HepG2 (cell line): ENCODE results near the gene EPHA2. TPM values are rescaled to one million over a fixed set of nuclear protein-coding genes. Genes with fewer than 3 reads are reported as not detected.

ENCODE experiments used
- AHDC1 ChIP-seq: sonication (generic); formaldehyde crosslinking; IDR thresholded peaks from 2 replicates; pipeline ENCODE4 v1.5.1; 2020; ENCODE audit warnings: mild to moderate bottlenecking, missing genetic modification reagents, borderline replicate concordance
- KDM1A ChIP-seq: IDR thresholded peaks from 2 replicates; pipeline ENCODE4 v1.6.1; 2016; ENCODE audit warnings: missing compliant biosample characterization
- KLF13 ChIP-seq: sonication (generic); formaldehyde crosslinking; IDR thresholded peaks from 2 replicates; pipeline ENCODE4 v1.4.0; 2020; ENCODE audit warnings: mild to moderate bottlenecking, missing genetic modification reagents
- MTF1 ChIP-seq: sonication (generic); formaldehyde crosslinking; IDR thresholded peaks from 2 replicates; pipeline ENCODE4 v1.5.0; 2020; ENCODE audit warnings: missing genetic modification reagents
- PRPF4 ChIP-seq: fragments of 200-400 bp; formaldehyde crosslinking; IDR thresholded peaks from 2 replicates; pipeline ENCODE4 v1.6.1; 2016; ENCODE audit warnings: low read length, low read depth; ENCODE audit not compliant: poor library complexity, severe bottlenecking
- RARG ChIP-seq: sonication (generic); formaldehyde crosslinking; IDR thresholded peaks from 2 replicates; pipeline ENCODE4 v1.4.0; 2020; ENCODE audit warnings: low read depth, mild to moderate bottlenecking, missing genetic modification reagents
- SP1 ChIP-seq, 2 experiments: fragments of 450-650 bp in 1 of 2; sonication (generic) in 1 of 2; formaldehyde crosslinking in 1 of 2; IDR thresholded peaks; 2 replicates each; pipeline versions ENCODE4 v1.4.0 to v1.6.1; 2016 to 2020; ENCODE audit warnings: missing genetic modification reagents in 1 of 2
- SRY ChIP-seq: sonication (generic); formaldehyde crosslinking; IDR thresholded peaks from 2 replicates; pipeline ENCODE4 v1.8.0; 2022; ENCODE audit warnings: mild to moderate bottlenecking, missing genetic modification reagents
- ZBTB1 ChIP-seq: sonication (generic); formaldehyde crosslinking; IDR thresholded peaks from 2 replicates; pipeline ENCODE4 v1.4.0; 2020; ENCODE audit warnings: missing genetic modification reagents, borderline replicate concordance
- ZC3H4 ChIP-seq: sonication (generic); formaldehyde crosslinking; IDR thresholded peaks from 2 replicates; pipeline ENCODE4 v1.4.0; 2020; ENCODE audit warnings: missing genetic modification reagents, borderline replicate concordance
- ZFYVE20 ChIP-seq: sonication (generic); formaldehyde crosslinking; IDR thresholded peaks from 2 replicates; pipeline ENCODE4 v1.8.0; 2023; ENCODE audit warnings: low read depth, mild to moderate bottlenecking, moderate library complexity, missing genetic modification reagents, borderline replicate concordance
- ZNF580 ChIP-seq: IDR thresholded peaks from 2 replicates; pipeline ENCODE4 v1.6.1; 2016; ENCODE audit warnings: low read depth, borderline replicate concordance
- ZNF761 ChIP-seq: sonication (generic); formaldehyde crosslinking; conservative IDR thresholded peaks from 2 replicates; pipeline ENCODE4 v1.4.0; 2020; ENCODE audit warnings: mild to moderate bottlenecking, missing genetic modification reagents
- ZSCAN25 ChIP-seq: sonication (generic); formaldehyde crosslinking; IDR thresholded peaks from 2 replicates; pipeline ENCODE4 v1.8.0; 2022; ENCODE audit warnings: mild to moderate bottlenecking, missing genetic modification reagents
- polyA plus RNA-seq, 8 experiments: library from polyadenylated mRNA; depleted of rRNA in 3 of 8; stranded (reverse) in 7 of 8; unstranded in 1 of 8; fragments of >200 nt; fragmentation: Illumina TruSeq in 4 of 8; extraction: Trizol in 4 of 8; gene quantifications; 2 replicates each; pipeline versions ENCODE4 v1.2.1 to v1.2.3, GENCODE V29; 2011 to 2016; ENCODE audit warnings: low read depth in 4 of 8, missing spikeins in 1 of 8, mixed read lengths in 1 of 8; ENCODE audit not compliant: insufficient read depth in 1 of 8
- total RNA-seq, 5 experiments: library from RNA; depleted of rRNA; stranded (reverse); fragments of >200 nt; fragmentation: Illumina TruSeq; extraction: Trizol; gene quantifications; 2 replicates each; pipeline ENCODE4 v1.2.3, GENCODE V29; 2016; ENCODE audit warnings: low read depth in 1 of 5
- TF ChIP-seq, protein P1 (sequence below): sonication (generic); formaldehyde crosslinking; IDR thresholded peaks from 2 replicates; pipeline ENCODE4 v1.9.0; 2022; ENCODE audit warnings: low read depth, missing genetic modification reagents
- TF ChIP-seq, protein P2 (sequence below): sonication (generic); formaldehyde crosslinking; IDR thresholded peaks from 2 replicates; pipeline ENCODE4 v1.4.0; 2020; ENCODE audit warnings: missing genetic modification reagents
- TF ChIP-seq, protein P3 (sequence below): sonication (generic); formaldehyde crosslinking; IDR thresholded peaks from 2 replicates; pipeline ENCODE4 v1.8.0; 2022; ENCODE audit warnings: mild to moderate bottlenecking, missing genetic modification reagents, moderate library complexity

EPHA2 gene
- total and polyA plus RNA-seq, 2 of the 13 experiments (the other 11 are each of a cell fraction or from before 2014, with no cell fraction given) = 33.6 to 53.6 TPM

- 0 out of 2 replicates have a peak, but pooled peaks have one; percentile 54 for TF ChIP-seq ZNF580
- TF ChIP-seq SRY (CRISPR knock-in tag) = no peak
- no peak for TF ChIP-seq ZBTB1
- TF ChIP-seq, protein P1, sequence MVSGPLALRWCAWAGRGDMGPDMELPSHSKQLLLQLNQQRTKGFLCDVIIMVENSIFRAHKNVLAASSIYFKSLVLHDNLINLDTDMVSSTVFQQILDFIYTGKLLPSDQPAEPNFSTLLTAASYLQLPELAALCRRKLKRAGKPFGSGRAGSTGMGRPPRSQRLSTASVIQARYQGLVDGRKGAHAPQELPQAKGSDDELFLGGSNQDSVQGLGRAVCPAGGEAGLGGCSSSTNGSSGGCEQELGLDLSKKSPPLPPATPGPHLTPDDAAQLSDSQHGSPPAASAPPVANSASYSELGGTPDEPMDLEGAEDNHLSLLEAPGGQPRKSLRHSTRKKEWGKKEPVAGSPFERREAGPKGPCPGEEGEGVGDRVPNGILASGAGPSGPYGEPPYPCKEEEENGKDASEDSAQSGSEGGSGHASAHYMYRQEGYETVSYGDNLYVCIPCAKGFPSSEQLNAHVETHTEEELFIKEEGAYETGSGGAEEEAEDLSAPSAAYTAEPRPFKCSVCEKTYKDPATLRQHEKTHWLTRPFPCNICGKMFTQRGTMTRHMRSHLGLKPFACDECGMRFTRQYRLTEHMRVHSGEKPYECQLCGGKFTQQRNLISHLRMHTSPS (CRISPR knock-in tag) = peak; percentile 95
- TF ChIP-seq, protein P2, sequence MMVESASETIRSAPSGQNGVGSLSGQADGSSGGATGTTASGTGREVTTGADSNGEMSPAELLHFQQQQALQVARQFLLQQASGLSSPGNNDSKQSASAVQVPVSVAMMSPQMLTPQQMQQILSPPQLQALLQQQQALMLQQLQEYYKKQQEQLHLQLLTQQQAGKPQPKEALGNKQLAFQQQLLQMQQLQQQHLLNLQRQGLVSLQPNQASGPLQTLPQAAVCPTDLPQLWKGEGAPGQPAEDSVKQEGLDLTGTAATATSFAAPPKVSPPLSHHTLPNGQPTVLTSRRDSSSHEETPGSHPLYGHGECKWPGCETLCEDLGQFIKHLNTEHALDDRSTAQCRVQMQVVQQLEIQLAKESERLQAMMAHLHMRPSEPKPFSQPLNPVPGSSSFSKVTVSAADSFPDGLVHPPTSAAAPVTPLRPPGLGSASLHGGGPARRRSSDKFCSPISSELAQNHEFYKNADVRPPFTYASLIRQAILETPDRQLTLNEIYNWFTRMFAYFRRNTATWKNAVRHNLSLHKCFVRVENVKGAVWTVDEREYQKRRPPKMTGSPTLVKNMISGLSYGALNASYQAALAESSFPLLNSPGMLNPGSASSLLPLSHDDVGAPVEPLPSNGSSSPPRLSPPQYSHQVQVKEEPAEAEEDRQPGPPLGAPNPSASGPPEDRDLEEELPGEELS (CRISPR knock-in tag) = peak; percentile 45
- no peak for TF ChIP-seq MTF1
- TF ChIP-seq ZC3H4 (CRISPR knock-in tag) = no peak
- TF ChIP-seq ZNF761 (CRISPR knock-in tag) = no peak
- TF ChIP-seq ZSCAN25 (CRISPR knock-in tag) = peak; percentile 100
- TF ChIP-seq RARG (CRISPR knock-in tag) = no peak
- no peak for TF ChIP-seq PRPF4
- peak; percentile 94 for TF ChIP-seq KDM1A (CRISPR knock-in tag)
- no peak for TF ChIP-seq AHDC1
- TF ChIP-seq, protein P3, sequence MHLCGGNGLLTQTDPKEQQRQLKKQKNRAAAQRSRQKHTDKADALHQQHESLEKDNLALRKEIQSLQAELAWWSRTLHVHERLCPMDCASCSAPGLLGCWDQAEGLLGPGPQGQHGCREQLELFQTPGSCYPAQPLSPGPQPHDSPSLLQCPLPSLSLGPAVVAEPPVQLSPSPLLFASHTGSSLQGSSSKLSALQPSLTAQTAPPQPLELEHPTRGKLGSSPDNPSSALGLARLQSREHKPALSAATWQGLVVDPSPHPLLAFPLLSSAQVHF (CRISPR knock-in tag) = no peak
- no peak for TF ChIP-seq SP1 (IDR thresholded peaks at IDR 0.05)
- 0 out of 2 replicates have a peak, but pooled peaks have one; percentile 40 for TF ChIP-seq SP1 (CRISPR knock-in tag; IDR thresholded peaks at IDR 0.05)
- TF ChIP-seq ZFYVE20 (CRISPR knock-in tag) = no peak
- TF ChIP-seq KLF13 (CRISPR knock-in tag) = no peak
These were observed 43.0 kb downstream of the EPHA2 start (continued) for GRCh38 chr1:16112596-16113555.
